ENCODE results near the gene TMEM39A. TPM values are rescaled to one million over a fixed set of nuclear protein-coding genes. Genes with fewer than 3 reads are reported as not detected.
A peak's percentile ranks its signal among the peaks of the same experiment; 100 is the strongest.

Gene TMEM39A
- total and polyA plus RNA-seq, 7 donors: 6.0 to 15.6 (median 11.0) TPM

- peak overlapping the region; percentile 99 for H3K27ac ChIP-seq
- H3K27me3 ChIP-seq (ENCODE audit: insufficient read depth in 3 of 3, low read length in 2 of 3): no peaks in the 10 kb centered on the region
- H3K4me1 ChIP-seq: peaks cover 36% of the 10 kb centered on the region
- TF ChIP-seq, protein P1, sequence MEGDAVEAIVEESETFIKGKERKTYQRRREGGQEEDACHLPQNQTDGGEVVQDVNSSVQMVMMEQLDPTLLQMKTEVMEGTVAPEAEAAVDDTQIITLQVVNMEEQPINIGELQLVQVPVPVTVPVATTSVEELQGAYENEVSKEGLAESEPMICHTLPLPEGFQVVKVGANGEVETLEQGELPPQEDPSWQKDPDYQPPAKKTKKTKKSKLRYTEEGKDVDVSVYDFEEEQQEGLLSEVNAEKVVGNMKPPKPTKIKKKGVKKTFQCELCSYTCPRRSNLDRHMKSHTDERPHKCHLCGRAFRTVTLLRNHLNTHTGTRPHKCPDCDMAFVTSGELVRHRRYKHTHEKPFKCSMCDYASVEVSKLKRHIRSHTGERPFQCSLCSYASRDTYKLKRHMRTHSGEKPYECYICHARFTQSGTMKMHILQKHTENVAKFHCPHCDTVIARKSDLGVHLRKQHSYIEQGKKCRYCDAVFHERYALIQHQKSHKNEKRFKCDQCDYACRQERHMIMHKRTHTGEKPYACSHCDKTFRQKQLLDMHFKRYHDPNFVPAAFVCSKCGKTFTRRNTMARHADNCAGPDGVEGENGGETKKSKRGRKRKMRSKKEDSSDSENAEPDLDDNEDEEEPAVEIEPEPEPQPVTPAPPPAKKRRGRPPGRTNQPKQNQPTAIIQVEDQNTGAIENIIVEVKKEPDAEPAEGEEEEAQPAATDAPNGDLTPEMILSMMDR (IDR thresholded peaks at IDR 0.05): no peak
- DNase-seq (peak in 1 of 2 donors; percentile 50), ATAC-seq (peak in 2 of 4 donors; percentile 1 to 4)
- no peaks in the 10 kb centered on the region for H3K9me3 ChIP-seq
- WGBS, 3 donors: 8 to 12% (median 10%) methylated on average over 8 of the region's 8 CpGs
- intact Hi-C loops (cut with DNase I): loop anchor here (2.0 to 10.0 kb wide), 3 partner anchors 29 to 179 kb away; partner anchors contain the start of genes COX17 (in 2 of the 2) and POGLUT1 (in 1 of the 2)
- peaks cover 0 to 19% of the 10 kb centered on the region in 2 donors for H3K36me3 ChIP-seq (ENCODE audit: insufficient read depth in 1 of 2, low read depth in 1 of 2)
- peak overlapping the region; percentile 97 for H3K4me3 ChIP-seq
Observed at GRCh38 chr3:119497820-119498185, 34.4 kb upstream of the TMEM39A start.

DNA sequence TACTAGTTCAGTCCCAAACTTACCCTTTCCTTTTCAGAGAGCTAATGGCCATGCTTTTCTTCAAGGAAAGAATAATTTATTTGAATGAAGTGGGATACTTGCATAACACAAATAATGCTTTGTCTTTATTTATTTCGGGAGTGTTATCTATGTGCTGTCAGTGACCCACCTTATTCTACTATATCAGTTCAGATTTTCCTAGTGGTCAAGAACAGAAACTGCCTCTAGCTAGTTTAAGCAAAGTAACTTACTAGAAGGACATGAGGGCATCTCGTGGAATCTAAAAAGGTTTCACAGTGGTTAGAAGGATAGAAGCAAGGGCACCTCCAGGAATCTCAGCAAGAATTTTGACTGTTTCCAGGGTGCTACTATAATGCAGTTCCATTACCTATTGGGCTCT, 31.2 kb upstream of the TMEM39A start:
- Histone ChIP-seq H3K9me3 (no peaks in the 10 kb centered on the region), H3K4me3 (no peak overlapping the region), H3K27me3 (ENCODE audit: insufficient read depth in 3 of 3, low read length in 2 of 3) (no peaks in the 10 kb centered on the region), H3K4me1 (peaks cover 10% of the 10 kb centered on the region), H3K36me3 (ENCODE audit: insufficient read depth in 1 of 2, low read depth in 1 of 2) (peaks cover 3 to 33% of the 10 kb centered on the region in 2 donors), H3K27ac (no peak overlapping the region)
- TF ChIP-seq, protein P1 (IDR thresholded peaks at IDR 0.05): no peak
- ATAC-seq: no peak
- DNase-seq: no peak
- WGBS, 3 donors: 82 to 89% (median 83%) methylated on average over 2 of the region's 2 CpGs
- intact Hi-C loops (cut with DNase I): loop anchor here in 1 of 2 donors (10.0 kb wide), 1 partner anchor 180 kb away; the partner anchor contains the start of gene COX17

DNA sequence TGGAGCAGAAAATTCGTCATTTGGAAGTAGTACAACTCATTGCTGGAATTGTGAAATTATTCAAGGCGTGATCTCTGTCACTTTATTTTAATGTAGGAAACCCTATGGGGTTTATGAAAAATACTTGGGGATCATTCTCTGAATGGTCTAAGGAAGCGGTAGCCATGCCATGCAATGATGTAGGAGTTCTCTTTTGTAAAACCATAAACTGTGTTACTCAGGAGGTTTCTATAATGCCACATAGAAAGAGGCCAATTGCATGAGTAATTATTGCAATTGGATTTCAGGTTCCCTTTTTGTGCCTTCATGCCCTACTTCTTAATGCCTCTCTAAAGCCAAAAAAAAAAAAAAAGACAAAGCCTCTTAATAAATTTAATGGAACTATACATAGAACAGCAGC, 29.4 kb upstream of the TMEM39A start:
- peaks cover 6% of the 10 kb centered on the region for H3K4me1 ChIP-seq
- DNase-seq (no peak), ATAC-seq (no peak)
- H3K27me3 ChIP-seq (ENCODE audit: insufficient read depth in 3 of 3, low read length in 2 of 3): no peaks in the 10 kb centered on the region
- TF ChIP-seq, protein P1 (IDR thresholded peaks at IDR 0.05): no peak
- no peak overlapping the region for H3K27ac ChIP-seq
- WGBS, 3 donors: 76 to 88% (median 79%) methylated on average over 3 of the region's 3 CpGs
- no peaks in the 10 kb centered on the region for H3K9me3 ChIP-seq
- H3K36me3 ChIP-seq (ENCODE audit: insufficient read depth in 1 of 2, low read depth in 1 of 2): peaks cover 3 to 46% of the 10 kb centered on the region in 2 donors
- no peak overlapping the region for H3K4me3 ChIP-seq
- intact Hi-C loops (cut with DNase I): loop anchor here in 1 of 2 donors (10.0 kb wide), 1 partner anchor 182 kb away; the partner anchor contains the start of gene COX17

- Histone ChIP-seq H3K27me3 (ENCODE audit: insufficient read depth in 3 of 3, low read length in 2 of 3) (no peaks in the 10 kb centered on the region), H3K4me1 (no peaks in the 10 kb centered on the region), H3K36me3 (ENCODE audit: insufficient read depth in 1 of 2, low read depth in 1 of 2) (peaks cover 3 to 52% of the 10 kb centered on the region in 2 donors), H3K4me3 (no peak overlapping the region), H3K27ac (no peak overlapping the region), H3K9me3 (no peaks in the 10 kb centered on the region)
- 90 to 92% (median 91%) methylated on average over 2 of the region's 2 CpGs for WGBS, 3 donors
- TF ChIP-seq, protein P1 (IDR thresholded peaks at IDR 0.05): no peak
- DNase-seq (no peak), ATAC-seq (no peak)
- intact Hi-C loops (cut with DNase I): loop anchor here in 1 of 2 donors (10.0 kb wide), 1 partner anchor 183 kb away; the partner anchor contains the start of gene COX17
Observed at GRCh38 chr3:119492128-119492527, 28.7 kb upstream of the TMEM39A start.

- Histone ChIP-seq H3K27me3 (ENCODE audit: insufficient read depth in 3 of 3, low read length in 2 of 3) (no peaks in the 10 kb centered on the region), H3K4me1 (no peaks in the 10 kb centered on the region), H3K9me3 (no peaks in the 10 kb centered on the region), H3K36me3 (ENCODE audit: insufficient read depth in 1 of 2, low read depth in 1 of 2) (peaks cover 11 to 72% of the 10 kb centered on the region in 2 donors), H3K4me3 (no peak overlapping the region), H3K27ac (no peak overlapping the region)
- DNase-seq (no peak), ATAC-seq (no peak)
- intact Hi-C loops (cut with DNase I): loop anchor here in 1 of 2 donors (10.0 kb wide), 1 partner anchor 185 kb away; the partner anchor contains the start of gene COX17
- TF ChIP-seq, protein P1 (IDR thresholded peaks at IDR 0.05): no peak
- WGBS, 3 donors: 89 to 96% (median 92%) methylated on average over 2 of the region's 2 CpGs
Observed at GRCh38 chr3:119490153-119490552, 26.7 kb upstream of the TMEM39A start.

Measured in psoas muscle (tissue), 8 donors.